ENCODE results near the gene ADPRH. TPM values are rescaled to one million over a fixed set of nuclear protein-coding genes. Genes with fewer than 3 reads are reported as not detected.

The ADPRH gene
- total RNA-seq, 1 experiment from 2014 or later, result 1.5 TPM

- CTCF ChIA-PET, result no interaction called here
- Histone ChIP-seq H4K20me1 (ENCODE audit: insufficient read depth) (no peaks in the 10 kb centered on the region), H3K9me2 (ENCODE audit: insufficient read depth) (no peaks in the 10 kb centered on the region), H3K4me2 (ENCODE audit: low read length) (no peak overlapping the region), H3K27me3 (ENCODE audit: insufficient read depth, low read length) (no peaks in the 10 kb centered on the region), H3K36me3 (ENCODE audit: control insufficient read depth in 1 of 2, insufficient read depth in 2 of 2, low read length in 2 of 2) (no peaks in the 10 kb centered on the region), H3K4me3 (replicated peaks in 1 of 2; ENCODE audit: low read depth in 1 of 2, low read length in 2 of 2) (no peak overlapping the region), H3K9me3 (ENCODE audit: control insufficient read depth in 1 of 2, insufficient read depth in 1 of 2, low read depth in 1 of 2, low read length in 2 of 2) (no peaks in the 10 kb centered on the region), H3K27ac (ENCODE audit: low read depth, low read length) (no peak overlapping the region), H3K9ac (ENCODE audit: low read length) (no peak overlapping the region), H3K4me1 (ENCODE audit: control insufficient read depth in 1 of 2, insufficient read depth in 2 of 2, low read length in 2 of 2) (peaks cover 0 to 5% of the 10 kb centered on the region in 2 experiments; a peak in 1 of 4 replicates), H3K79me2 (ENCODE audit: insufficient read depth, low read length) (no peaks in the 10 kb centered on the region), H2AFZ (ENCODE audit: low read depth, low read length, poor library complexity, severe bottlenecking) (no peak overlapping the region)
- ATAC-seq (no peak), DNase-seq (ENCODE audit: low read depth, low spot score) (no peak)
- RAD21 ChIA-PET (ENCODE audit: low non-redundant PET in 1 of 2, low total read pairs in 2 of 2, uncharacterized antibody in 2 of 2, unreplicated experiment in 2 of 2), result no interaction called here
- TF ChIP-seq YY1 (IDR thresholded peaks at IDR 0.05; ENCODE audit: extremely low read depth, insufficient replicate concordance, low read depth, low read length) (no peak), SP1 (IDR thresholded peaks at IDR 0.05; ENCODE audit: low read depth) (no peak), MAX (IDR thresholded peaks at IDR 0.05) (no peak), TCF7L2 (IDR thresholded peaks at IDR 0.05; ENCODE audit: borderline replicate concordance, extremely low read depth, insufficient read depth, insufficient read length) (no peak), SIN3A (IDR thresholded peaks at IDR 0.05; ENCODE audit: low read depth) (no peak), CEBPB (IDR thresholded peaks at IDR 0.05; ENCODE audit: low read depth) (no peak), SRF (IDR thresholded peaks at IDR 0.05; ENCODE audit: low read depth) (no peak), EZH2 (IDR thresholded peaks at IDR 0.05) (no peak), EZH2phosphoT487 (IDR thresholded peaks at IDR 0.05; ENCODE audit: borderline replicate concordance) (no peak), POLR2AphosphoS5 (IDR thresholded peaks at IDR 0.05; ENCODE audit: low read depth, low read length) (no peak), JUND (IDR thresholded peaks at IDR 0.05) (no peak), CBX3 (IDR thresholded peaks at IDR 0.05; ENCODE audit: low read depth) (no peak), ZBTB33 (IDR thresholded peaks at IDR 0.05; ENCODE audit: extremely low read depth, insufficient replicate concordance, low read length) (no peak), ELF1 (IDR thresholded peaks at IDR 0.05; ENCODE audit: borderline replicate concordance, low read depth) (no peak), ZNF274 (IDR thresholded peaks at IDR 0.05; ENCODE audit: low read depth, low read length) (no peak), ATF3 (IDR thresholded peaks at IDR 0.05) (no peak), ZFX (IDR thresholded peaks at IDR 0.05) (no peak), REST (IDR thresholded peaks at IDR 0.05; ENCODE audit: low read depth) (no peak)
- intact Hi-C loops (cut with micrococcal nuclease), result no loop called here
- BruUV-seq (replicated peaks), result no TSS peak
- POLR2A ChIA-PET, result no interaction called here
These were observed 16.9 kb upstream of the ADPRH start for GRCh38 chr3:119562307-119562961.

Data from HCT116 (cell line).